ENCODE results near the gene CD55.

DNA sequence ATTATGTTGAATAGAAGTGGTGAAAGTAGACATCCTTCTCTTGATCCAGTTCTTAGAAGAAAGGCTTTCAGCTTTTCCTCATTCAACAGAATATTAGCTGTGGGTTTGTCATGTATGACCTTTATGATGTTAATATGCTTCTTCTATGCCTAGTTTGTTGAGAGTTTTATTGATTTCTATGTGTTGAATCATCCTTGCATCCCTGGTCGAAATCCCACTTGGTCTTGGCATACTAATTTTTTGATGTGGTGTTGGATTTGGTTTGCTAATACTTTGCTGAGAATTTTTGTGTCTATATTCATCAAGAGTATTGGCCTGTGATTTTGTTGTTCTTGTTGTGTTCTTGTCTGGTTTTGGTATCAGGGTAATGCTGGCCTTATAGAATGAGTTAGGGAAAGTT lies 20.9 kb downstream of the CD55 start:
- TF ChIP-seq, protein P1, sequence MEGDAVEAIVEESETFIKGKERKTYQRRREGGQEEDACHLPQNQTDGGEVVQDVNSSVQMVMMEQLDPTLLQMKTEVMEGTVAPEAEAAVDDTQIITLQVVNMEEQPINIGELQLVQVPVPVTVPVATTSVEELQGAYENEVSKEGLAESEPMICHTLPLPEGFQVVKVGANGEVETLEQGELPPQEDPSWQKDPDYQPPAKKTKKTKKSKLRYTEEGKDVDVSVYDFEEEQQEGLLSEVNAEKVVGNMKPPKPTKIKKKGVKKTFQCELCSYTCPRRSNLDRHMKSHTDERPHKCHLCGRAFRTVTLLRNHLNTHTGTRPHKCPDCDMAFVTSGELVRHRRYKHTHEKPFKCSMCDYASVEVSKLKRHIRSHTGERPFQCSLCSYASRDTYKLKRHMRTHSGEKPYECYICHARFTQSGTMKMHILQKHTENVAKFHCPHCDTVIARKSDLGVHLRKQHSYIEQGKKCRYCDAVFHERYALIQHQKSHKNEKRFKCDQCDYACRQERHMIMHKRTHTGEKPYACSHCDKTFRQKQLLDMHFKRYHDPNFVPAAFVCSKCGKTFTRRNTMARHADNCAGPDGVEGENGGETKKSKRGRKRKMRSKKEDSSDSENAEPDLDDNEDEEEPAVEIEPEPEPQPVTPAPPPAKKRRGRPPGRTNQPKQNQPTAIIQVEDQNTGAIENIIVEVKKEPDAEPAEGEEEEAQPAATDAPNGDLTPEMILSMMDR (conservative IDR thresholded peaks at IDR 0.05; ENCODE audit: low read depth, low read length), result no peak
- no peak for TF ChIP-seq EZH2 (IDR thresholded peaks at IDR 0.05; ENCODE audit: borderline replicate concordance, low read depth, low read length, poor library complexity, severe bottlenecking)
